Fibroblast of skin of back (primary cell): ENCODE measurements around the gene SLC6A13.
"Not testable (repeated sequence)": the region's sequence is repeated elsewhere in the genome, so short reads cannot be mapped to it uniquely, and the experiment has no call there.

Source experiments
- DNase-seq: peaks from one replicate; pipeline ENCODE4 v3.0.0-alpha.2; 2013

The SLC6A13 gene

GRCh38 chr12:195951-196350 is 66.7 kb downstream of the SLC6A13 start:
- no peak for DNase-seq

- no peak for DNase-seq
Observed at GRCh38 chr12:195156-195555, 67.5 kb downstream of the SLC6A13 start.

- no peak for DNase-seq
Observed at GRCh38 chr12:194276-194675, 68.4 kb downstream of the SLC6A13 start.

- no peak for DNase-seq
Observed at GRCh38 chr12:193261-193660, 69.4 kb downstream of the SLC6A13 start.

GRCh38 chr12:191541-191940 is 71.1 kb downstream of the SLC6A13 start:
- DNase-seq = no peak

GRCh38 chr12:190881-191280 is 71.8 kb downstream of the SLC6A13 start:
- no peak for DNase-seq

- DNase-seq = no peak
Observed at GRCh38 chr12:189622-189962, 73.0 kb downstream of the SLC6A13 start.

GRCh38 chr12:188910-189621 is 73.6 kb downstream of the SLC6A13 start:
- DNase-seq = peak; percentile 58

GRCh38 chr12:187986-188909 is 74.4 kb downstream of the SLC6A13 start:
- DNase-seq = not testable (repeated sequence)

GRCh38 chr12:186006-186625 is 76.5 kb downstream of the SLC6A13 start:
- DNase-seq = no peak

GRCh38 chr12:185576-185955 is 77.1 kb downstream of the SLC6A13 start:
- DNase-seq = no peak

GRCh38 chr12:184811-185575 is 77.6 kb downstream of the SLC6A13 start:
- no peak for DNase-seq

- peak; percentile 86 for DNase-seq
Observed at GRCh38 chr12:182381-182892, 80.2 kb downstream of the SLC6A13 start.

GRCh38 chr12:181921-182320 is 80.7 kb downstream of the SLC6A13 start:
- no peak for DNase-seq

GRCh38 chr12:180445-180844 is 82.2 kb downstream of the SLC6A13 start:
- DNase-seq = peak; percentile 10

- no peak for DNase-seq
Observed at GRCh38 chr12:179885-180284, 82.8 kb downstream of the SLC6A13 start.

GRCh38 chr12:179131-179884 is 83.3 kb downstream of the SLC6A13 start:
- DNase-seq = peak; percentile 15

GRCh38 chr12:178829-179109 is 83.9 kb downstream of the SLC6A13 start:
- no peak for DNase-seq

GRCh38 chr12:177980-178828 is 84.4 kb downstream of the SLC6A13 start:
- no peak for DNase-seq

- no peak for DNase-seq
Observed at GRCh38 chr12:177336-177979, 85.2 kb downstream of the SLC6A13 start.
